ENCODE results near the gene ACTG1.

DNA sequence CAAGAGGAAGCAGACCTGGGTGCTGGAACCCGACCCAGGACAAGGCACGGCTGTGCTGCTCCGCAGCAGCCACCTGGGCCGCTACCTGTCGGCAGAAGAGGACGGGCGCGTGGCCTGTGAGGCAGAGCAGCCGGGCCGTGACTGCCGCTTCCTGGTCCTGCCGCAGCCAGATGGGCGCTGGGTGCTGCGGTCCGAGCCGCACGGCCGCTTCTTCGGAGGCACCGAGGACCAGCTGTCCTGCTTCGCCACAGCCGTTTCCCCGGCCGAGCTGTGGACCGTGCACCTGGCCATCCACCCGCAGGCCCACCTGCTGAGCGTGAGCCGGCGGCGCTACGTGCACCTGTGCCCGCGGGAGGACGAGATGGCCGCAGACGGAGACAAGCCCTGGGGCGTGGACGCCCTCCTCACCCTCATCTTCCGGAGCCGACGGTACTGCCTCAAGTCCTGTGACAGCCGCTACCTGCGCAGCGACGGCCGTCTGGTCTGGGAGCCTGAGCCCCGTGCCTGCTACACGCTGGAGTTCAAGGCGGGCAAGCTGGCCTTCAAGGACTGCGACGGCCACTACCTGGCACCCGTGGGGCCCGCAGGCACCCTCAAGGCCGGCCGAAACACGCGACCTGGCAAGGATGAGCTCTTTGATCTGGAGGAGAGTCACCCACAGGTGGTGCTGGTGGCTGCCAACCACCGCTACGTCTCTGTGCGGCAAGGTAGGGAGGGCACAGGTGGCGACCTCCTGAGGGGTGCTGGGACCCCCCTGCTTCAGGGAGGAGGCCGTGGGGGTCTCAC lies 16.2 kb upstream of the ACTG1 start:
- no peak for TF ChIP-seq POLR2A (IDR thresholded peaks at IDR 0.05)
- TF ChIP-seq CTCF (IDR thresholded peaks at IDR 0.05) = no peak

Data from testis (tissue), 2 donors.